ENCODE data around the gene NCL. TPM values are rescaled to one million over a fixed set of nuclear protein-coding genes. Genes with fewer than 3 reads are reported as not detected.

Gene NCL
- total RNA-seq, 1 experiment from 2014 or later = 1,328 TPM

DNA sequence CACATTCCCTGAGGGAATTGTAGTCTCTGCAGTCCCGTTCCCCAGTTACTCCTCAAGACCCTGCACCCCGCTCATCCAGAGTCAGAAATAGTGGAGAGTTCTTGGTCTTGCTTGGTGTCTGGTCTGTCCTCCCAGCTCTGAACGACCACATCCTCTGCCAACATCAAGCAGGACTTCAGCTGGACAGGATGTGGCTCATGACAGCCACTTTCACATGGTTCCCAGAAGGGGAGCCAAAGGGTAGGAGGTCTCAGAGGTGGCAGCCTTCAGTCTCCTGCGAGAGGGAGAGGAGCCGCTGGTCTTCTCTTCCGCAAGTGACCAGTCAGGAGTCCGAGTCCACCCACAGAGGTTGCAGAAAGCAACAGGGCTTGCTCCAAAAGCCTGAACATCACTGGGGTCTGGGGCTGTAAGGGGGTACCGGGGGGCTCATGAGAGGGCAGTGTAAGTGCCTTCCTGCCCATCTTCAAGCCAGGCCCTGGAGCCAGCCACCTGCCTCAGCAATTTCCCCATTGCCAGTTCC is 38.9 kb downstream of the NCL start:
- TF ChIP-seq, protein P1, sequence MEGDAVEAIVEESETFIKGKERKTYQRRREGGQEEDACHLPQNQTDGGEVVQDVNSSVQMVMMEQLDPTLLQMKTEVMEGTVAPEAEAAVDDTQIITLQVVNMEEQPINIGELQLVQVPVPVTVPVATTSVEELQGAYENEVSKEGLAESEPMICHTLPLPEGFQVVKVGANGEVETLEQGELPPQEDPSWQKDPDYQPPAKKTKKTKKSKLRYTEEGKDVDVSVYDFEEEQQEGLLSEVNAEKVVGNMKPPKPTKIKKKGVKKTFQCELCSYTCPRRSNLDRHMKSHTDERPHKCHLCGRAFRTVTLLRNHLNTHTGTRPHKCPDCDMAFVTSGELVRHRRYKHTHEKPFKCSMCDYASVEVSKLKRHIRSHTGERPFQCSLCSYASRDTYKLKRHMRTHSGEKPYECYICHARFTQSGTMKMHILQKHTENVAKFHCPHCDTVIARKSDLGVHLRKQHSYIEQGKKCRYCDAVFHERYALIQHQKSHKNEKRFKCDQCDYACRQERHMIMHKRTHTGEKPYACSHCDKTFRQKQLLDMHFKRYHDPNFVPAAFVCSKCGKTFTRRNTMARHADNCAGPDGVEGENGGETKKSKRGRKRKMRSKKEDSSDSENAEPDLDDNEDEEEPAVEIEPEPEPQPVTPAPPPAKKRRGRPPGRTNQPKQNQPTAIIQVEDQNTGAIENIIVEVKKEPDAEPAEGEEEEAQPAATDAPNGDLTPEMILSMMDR (conservative IDR thresholded peaks at IDR 0.05; ENCODE audit: low read depth, low read length) = no peak
- no peak for TF ChIP-seq EZH2 (IDR thresholded peaks at IDR 0.05; ENCODE audit: borderline replicate concordance, low read depth, low read length, poor library complexity, severe bottlenecking)
- no peaks in the 10 kb centered on the region for H3K27me3 ChIP-seq (replicated peaks; ENCODE audit: insufficient read depth, low read depth, low read length, poor library complexity)
- DNase-seq (ENCODE audit: low spot score) = no peak
- H3K36me3 ChIP-seq (ENCODE audit: insufficient read depth, low read length, poor library complexity, severe bottlenecking) = no peaks in the 10 kb centered on the region
- H3K4me1 ChIP-seq (ENCODE audit: insufficient read depth, low read length, poor library complexity, severe bottlenecking) = no peaks in the 10 kb centered on the region
- intact Hi-C loops (cut with micrococcal nuclease; ENCODE audit: unreplicated experiment) = no loop called here
- BruUV-seq (replicated peaks) = no TSS peak
- no peak overlapping the region for H3K27ac ChIP-seq (ENCODE audit: low read depth, low read length, poor library complexity, severe bottlenecking)
- POLR2A ChIA-PET (ENCODE audit: low non-redundant PET) = no interaction called here
- H3K9me3 ChIP-seq (ENCODE audit: low read depth, low read length, poor library complexity, severe bottlenecking) = no peaks in the 10 kb centered on the region
- CTCF ChIA-PET = no interaction called here
- no peak overlapping the region for H3K4me3 ChIP-seq (ENCODE audit: low read depth, low read length, poor library complexity, severe bottlenecking)

DNA sequence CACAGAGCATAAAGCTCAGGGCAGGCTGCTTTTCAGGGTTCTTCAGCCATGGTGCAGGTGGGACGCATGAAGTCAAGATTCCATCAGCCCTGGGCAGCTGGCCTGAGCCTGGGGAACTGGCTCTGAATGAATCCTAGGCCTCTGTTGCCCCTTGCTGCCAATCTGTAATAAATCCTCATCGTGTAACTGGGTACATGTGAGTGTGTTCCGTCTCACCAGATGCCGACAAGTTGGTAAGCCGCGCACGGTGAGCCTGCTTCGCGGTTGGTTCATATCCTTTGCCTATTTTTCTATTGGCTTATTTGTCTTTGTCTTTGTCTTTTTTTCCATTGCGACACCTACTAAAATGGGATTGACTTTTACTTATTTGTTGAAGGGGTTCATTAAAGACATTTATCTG is 41.1 kb downstream of the NCL start:
- intact Hi-C loops (cut with micrococcal nuclease; ENCODE audit: unreplicated experiment) = no loop called here
- no peak for TF ChIP-seq EZH2 (IDR thresholded peaks at IDR 0.05; ENCODE audit: borderline replicate concordance, low read depth, low read length, poor library complexity, severe bottlenecking)
- TF ChIP-seq, protein P1 (conservative IDR thresholded peaks at IDR 0.05; ENCODE audit: low read depth, low read length) = no peak
- no peaks in the 10 kb centered on the region for H3K27me3 ChIP-seq (replicated peaks; ENCODE audit: insufficient read depth, low read depth, low read length, poor library complexity)
- no peak overlapping the region for H3K4me3 ChIP-seq (ENCODE audit: low read depth, low read length, poor library complexity, severe bottlenecking)
- no peaks in the 10 kb centered on the region for H3K4me1 ChIP-seq (ENCODE audit: insufficient read depth, low read length, poor library complexity, severe bottlenecking)
- ChIA-PET POLR2A (ENCODE audit: low non-redundant PET) (no interaction called here), CTCF (no interaction called here)
- BruUV-seq (replicated peaks) = no TSS peak
- no peak overlapping the region for H3K27ac ChIP-seq (ENCODE audit: low read depth, low read length, poor library complexity, severe bottlenecking)
- no peaks in the 10 kb centered on the region for H3K36me3 ChIP-seq (ENCODE audit: insufficient read depth, low read length, poor library complexity, severe bottlenecking)
- H3K9me3 ChIP-seq (ENCODE audit: low read depth, low read length, poor library complexity, severe bottlenecking) = no peaks in the 10 kb centered on the region
- DNase-seq (ENCODE audit: low spot score) = no peak

DNA sequence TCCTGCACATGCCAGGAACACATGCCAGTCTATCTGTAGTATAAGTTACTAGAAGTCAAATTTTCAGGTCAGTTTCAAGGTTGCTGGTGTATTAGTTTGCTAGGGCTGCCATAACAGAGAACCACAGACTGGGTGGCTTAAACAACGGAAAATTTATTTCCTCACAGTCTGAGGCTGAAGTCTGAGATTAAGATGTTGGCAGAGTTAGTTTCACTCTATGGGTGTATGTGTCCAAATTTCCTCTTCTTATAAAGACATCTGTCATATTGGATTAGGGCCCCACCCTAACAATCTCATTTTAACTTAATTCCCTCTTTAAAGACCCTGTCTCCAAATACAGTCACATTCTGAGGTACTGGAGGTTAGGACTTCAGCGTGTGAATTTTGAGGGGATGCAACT is 42.2 kb downstream of the NCL start:
- ChIA-PET CTCF (no interaction called here), POLR2A (ENCODE audit: low non-redundant PET) (no interaction called here)
- H3K36me3 ChIP-seq (ENCODE audit: insufficient read depth, low read length, poor library complexity, severe bottlenecking) = no peaks in the 10 kb centered on the region
- no peaks in the 10 kb centered on the region for H3K27me3 ChIP-seq (replicated peaks; ENCODE audit: insufficient read depth, low read depth, low read length, poor library complexity)
- TF ChIP-seq, protein P1 (conservative IDR thresholded peaks at IDR 0.05; ENCODE audit: low read depth, low read length) = no peak
- BruUV-seq (replicated peaks) = no TSS peak
- intact Hi-C loops (cut with micrococcal nuclease; ENCODE audit: unreplicated experiment) = no loop called here
- H3K27ac ChIP-seq (ENCODE audit: low read depth, low read length, poor library complexity, severe bottlenecking) = no peak overlapping the region
- H3K9me3 ChIP-seq (ENCODE audit: low read depth, low read length, poor library complexity, severe bottlenecking) = no peaks in the 10 kb centered on the region
- H3K4me1 ChIP-seq (ENCODE audit: insufficient read depth, low read length, poor library complexity, severe bottlenecking) = no peaks in the 10 kb centered on the region
- H3K4me3 ChIP-seq (ENCODE audit: low read depth, low read length, poor library complexity, severe bottlenecking) = no peak overlapping the region
- no peak for DNase-seq (ENCODE audit: low spot score)

Data from A673 (cell line).